Lower leg skin (tissue), 3 donors: Measurements from ENCODE around the gene RNF43.

Experiments
- POLR2A ChIP-seq, 2 donors: fragments of 450-650 bp; IDR thresholded peaks; one replicate each; pipeline ENCODE4 v1.6.1; 2016 to 2017; ENCODE audit warnings: antibody characterized with exemption in 2 of 2, mild to moderate bottlenecking in 1 of 2, moderate library complexity in 1 of 2
- TF ChIP-seq, protein P1 (sequence below), 3 donors: fragments of 450-650 bp; IDR thresholded peaks; one replicate each; pipeline ENCODE4 v1.5.1; 2016; ENCODE audit warnings: antibody characterized with exemption in 3 of 3, mild to moderate bottlenecking in 3 of 3, moderate library complexity in 2 of 3

DNA sequence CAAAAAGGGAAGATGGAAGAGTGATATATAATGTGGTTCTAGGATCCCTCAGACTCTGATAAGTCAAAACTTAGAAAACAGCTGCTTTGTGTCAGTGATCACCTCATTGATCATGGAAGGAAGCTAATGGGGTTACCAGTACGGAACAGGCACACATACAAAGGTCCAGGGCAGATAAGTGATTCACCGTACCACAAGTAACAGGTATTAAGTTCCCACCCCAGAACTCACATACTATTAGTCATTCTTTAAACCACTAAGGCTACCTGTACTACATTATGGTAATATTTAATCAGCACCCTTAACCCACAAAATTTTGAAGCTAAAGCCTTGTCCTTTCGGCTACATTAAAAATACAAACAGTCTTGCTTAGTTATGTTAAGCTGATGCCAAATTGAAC is 17.4 kb downstream of the RNF43 start:
- no peak for TF ChIP-seq POLR2A (IDR thresholded peaks at IDR 0.05)
- TF ChIP-seq, protein P1, sequence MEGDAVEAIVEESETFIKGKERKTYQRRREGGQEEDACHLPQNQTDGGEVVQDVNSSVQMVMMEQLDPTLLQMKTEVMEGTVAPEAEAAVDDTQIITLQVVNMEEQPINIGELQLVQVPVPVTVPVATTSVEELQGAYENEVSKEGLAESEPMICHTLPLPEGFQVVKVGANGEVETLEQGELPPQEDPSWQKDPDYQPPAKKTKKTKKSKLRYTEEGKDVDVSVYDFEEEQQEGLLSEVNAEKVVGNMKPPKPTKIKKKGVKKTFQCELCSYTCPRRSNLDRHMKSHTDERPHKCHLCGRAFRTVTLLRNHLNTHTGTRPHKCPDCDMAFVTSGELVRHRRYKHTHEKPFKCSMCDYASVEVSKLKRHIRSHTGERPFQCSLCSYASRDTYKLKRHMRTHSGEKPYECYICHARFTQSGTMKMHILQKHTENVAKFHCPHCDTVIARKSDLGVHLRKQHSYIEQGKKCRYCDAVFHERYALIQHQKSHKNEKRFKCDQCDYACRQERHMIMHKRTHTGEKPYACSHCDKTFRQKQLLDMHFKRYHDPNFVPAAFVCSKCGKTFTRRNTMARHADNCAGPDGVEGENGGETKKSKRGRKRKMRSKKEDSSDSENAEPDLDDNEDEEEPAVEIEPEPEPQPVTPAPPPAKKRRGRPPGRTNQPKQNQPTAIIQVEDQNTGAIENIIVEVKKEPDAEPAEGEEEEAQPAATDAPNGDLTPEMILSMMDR (IDR thresholded peaks at IDR 0.05) = no peak
